SH-SY5Y (cell line): Measurements from ENCODE around the gene EFNB1.

Experiments
- GATA2 ChIP-seq: IDR thresholded peaks from 2 replicates; pipeline ENCODE4 v1.6.1; 2011; ENCODE audit warnings: mild to moderate bottlenecking, low read depth, low read length
- GATA3 ChIP-seq: IDR thresholded peaks from 2 replicates; pipeline ENCODE4 v1.6.1; 2011; ENCODE audit warnings: low read depth, mild to moderate bottlenecking, low read length, moderate library complexity

Gene EFNB1

DNA sequence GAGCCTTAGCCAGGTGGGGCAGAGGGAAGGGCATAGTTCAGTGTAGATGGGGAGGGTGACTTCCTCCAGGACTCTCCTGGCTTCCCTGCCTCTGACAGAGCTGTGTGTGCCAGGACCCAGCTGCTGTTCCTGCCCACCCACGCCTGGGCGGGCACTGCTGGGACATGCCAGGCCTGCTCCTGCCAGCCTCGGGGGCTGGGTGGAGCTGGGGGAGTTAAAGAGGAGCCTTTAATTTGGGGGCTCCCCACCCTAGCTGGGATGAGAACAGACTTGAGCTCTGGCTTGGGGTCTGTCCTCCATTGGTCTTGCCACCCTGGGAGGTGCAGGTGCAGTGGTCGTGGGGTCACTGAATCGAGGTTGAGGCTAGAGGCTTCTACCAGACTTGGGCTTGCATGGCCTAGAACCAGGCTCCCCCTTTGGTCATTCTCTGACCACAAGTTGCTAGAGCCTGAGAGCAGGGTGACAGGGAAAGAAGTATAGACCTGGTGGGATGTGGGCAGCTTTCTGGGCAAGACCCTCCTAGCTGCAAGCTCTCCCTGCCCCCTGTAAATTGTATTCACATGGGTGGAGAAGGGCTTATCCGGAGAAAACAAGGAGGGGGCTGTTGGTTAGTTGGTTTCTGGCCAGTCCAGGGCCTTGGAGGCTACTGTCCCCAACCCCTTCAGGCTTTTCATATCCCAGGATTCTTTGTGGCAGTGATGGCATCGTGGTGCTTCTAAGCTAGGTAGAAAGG, 5.7 kb downstream of the EFNB1 start:
- no peak for TF ChIP-seq GATA3
- TF ChIP-seq GATA2 = no peak

DNA sequence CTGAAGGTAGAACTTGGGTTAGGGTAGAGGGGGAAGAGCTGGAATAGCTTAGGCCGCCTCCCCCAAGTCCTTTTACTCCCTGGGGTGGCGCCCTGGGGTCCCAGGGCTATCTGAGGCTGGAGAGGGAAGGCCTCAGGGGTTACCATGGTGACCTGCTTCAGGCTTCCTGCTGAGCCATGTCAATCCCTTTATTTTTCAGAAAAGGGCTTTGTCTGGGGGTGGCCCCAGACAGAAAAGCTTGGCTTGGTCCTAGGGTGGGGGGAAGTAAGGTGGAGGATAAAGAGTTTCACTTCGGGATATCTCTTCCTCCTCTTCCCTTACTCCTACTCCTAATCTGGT, 6.3 kb downstream of the EFNB1 start:
- no peak for TF ChIP-seq GATA3
- TF ChIP-seq GATA2 = no peak

DNA sequence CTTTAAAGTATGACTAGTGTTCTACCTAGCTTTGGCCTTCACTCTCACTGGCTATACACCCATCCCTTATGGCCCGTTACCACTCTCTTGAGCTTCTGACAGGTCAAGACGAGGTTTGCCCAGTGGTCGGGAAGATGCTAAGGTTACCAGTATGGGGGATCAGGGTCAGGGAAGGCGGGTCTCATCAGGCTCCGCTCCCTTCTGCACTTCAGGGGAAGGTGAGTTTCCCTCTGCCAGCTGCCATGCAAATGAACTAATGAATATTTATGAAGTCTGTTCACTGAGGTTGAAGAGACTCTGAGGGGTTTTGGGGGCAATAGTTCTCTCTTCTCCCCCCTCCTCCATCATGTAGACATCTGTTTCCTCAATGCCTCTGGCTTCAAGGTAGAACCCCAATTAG, 6.6 kb downstream of the EFNB1 start:
- TF ChIP-seq GATA2 (no peak), GATA3 (no peak)

DNA sequence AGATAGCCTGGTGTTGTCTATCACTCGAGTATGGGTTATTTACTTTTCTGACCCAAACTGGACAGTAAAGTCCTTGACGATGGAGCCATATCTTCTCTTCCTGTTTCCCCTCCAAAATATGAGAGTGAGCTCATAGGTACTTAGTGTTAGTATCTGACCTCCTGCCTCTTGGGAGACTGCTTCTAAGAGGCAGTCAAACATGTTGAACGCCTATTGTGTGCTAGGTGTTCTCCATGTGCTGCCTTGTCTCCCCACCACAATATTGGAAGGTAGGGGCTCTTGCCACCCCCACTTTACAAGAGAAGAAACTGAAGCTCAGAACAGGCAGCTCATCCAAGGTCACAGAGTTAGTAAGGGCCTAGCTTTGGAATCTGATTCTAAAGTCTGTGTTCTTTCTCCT, 8.3 kb downstream of the EFNB1 start:
- TF ChIP-seq GATA3 (no peak), GATA2 (no peak)

DNA sequence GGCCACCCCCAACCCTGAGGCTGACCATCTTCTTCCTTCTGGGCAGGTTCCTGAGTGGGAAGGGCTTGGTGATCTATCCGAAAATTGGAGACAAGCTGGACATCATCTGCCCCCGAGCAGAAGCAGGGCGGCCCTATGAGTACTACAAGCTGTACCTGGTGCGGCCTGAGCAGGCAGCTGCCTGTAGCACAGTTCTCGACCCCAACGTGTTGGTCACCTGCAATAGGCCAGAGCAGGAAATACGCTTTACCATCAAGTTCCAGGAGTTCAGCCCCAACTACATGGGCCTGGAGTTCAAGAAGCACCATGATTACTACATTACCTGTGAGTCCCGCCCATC, 9.7 kb downstream of the EFNB1 start:
- TF ChIP-seq GATA3 = no peak

DNA sequence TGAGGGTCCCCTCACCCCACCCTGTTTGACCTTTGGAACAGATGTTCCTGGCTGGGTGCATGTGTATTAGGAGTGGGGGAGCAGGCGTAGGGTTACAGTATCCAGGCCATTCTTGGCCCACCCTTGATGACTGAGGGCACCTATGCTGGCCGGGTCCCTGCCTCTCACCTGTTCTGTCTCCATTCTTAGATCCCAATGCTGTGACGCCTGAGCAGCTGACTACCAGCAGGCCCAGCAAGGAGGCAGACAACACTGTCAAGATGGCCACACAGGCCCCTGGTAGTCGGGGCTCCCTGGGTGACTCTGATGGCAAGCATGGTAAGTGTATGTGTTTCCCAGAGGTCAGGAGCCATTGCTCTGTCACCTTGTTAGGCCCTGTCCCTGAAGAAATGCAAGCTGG, 10.9 kb downstream of the EFNB1 start:
- TF ChIP-seq GATA3 (no peak), GATA2 (no peak)

DNA sequence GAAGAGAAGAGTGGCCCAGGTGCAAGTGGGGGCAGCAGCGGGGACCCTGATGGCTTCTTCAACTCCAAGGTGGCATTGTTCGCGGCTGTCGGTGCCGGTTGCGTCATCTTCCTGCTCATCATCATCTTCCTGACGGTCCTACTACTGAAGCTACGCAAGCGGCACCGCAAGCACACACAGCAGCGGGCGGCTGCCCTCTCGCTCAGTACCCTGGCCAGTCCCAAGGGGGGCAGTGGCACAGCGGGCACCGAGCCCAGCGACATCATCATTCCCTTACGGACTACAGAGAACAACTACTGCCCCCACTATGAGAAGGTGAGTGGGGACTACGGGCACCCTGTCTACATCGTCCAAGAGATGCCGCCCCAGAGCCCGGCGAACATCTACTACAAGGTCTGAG, 11.4 kb downstream of the EFNB1 start:
- TF ChIP-seq GATA2 (no peak), GATA3 (no peak)

DNA sequence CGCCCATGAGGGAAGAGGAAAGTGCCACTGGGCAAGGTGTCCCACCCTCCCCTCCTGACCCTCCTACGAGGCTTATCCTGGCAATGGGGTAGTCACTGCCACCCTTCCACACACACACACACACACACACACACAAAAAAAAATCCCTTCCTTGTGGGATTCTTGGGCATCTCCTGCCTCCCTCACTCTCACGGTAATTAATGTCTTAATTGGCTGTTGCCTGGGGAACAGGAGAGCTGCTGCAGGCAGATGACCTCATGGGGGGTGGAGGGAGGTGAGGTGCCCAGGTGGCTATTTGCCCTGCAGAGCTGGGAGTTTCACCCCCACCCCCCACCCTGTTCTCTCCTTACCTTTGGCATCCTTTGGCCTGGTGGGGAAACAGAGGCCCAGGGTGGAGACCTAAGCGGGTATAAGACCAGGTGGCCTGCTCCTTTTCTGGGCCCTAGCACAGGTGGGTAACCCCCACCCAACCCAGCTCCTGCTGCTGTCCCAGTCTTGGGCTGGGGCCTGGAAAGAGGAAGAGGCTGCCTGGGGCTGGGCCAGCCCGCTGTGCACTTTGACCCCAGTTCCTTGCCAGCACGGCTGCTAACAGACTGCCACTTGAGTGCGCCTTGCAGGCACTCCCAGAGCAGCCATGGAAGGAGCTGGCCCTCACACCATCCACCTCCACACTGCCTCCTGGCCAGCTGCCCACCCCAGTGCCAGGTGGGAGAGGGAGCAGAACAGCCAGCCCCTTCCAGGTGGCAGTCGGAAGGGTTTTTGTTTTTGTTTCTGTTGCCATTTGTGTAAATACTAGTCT, 12.6 kb downstream of the EFNB1 start:
- TF ChIP-seq GATA2 (no peak), GATA3 (no peak)

DNA sequence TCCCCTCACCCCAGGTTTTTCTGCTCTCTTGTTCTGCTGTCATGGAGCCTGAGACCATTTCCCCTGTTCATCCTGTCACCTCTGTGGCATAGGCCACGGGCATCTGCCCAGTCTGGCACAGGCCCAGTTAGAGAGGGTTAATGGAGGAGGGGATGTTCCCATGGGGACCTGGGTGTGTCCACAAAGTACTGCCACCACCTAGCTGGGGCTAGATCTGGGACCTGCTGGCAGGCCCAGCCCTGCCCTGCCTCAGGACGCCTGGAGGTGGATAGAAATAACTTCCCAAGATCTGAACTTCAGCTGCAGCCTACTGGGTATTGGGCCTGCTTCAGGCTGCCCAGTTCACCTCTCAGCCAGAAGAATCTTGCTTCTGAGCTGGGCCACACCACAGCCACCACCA, 13.5 kb downstream of the EFNB1 start:
- TF ChIP-seq GATA2 (no peak), GATA3 (no peak)

DNA sequence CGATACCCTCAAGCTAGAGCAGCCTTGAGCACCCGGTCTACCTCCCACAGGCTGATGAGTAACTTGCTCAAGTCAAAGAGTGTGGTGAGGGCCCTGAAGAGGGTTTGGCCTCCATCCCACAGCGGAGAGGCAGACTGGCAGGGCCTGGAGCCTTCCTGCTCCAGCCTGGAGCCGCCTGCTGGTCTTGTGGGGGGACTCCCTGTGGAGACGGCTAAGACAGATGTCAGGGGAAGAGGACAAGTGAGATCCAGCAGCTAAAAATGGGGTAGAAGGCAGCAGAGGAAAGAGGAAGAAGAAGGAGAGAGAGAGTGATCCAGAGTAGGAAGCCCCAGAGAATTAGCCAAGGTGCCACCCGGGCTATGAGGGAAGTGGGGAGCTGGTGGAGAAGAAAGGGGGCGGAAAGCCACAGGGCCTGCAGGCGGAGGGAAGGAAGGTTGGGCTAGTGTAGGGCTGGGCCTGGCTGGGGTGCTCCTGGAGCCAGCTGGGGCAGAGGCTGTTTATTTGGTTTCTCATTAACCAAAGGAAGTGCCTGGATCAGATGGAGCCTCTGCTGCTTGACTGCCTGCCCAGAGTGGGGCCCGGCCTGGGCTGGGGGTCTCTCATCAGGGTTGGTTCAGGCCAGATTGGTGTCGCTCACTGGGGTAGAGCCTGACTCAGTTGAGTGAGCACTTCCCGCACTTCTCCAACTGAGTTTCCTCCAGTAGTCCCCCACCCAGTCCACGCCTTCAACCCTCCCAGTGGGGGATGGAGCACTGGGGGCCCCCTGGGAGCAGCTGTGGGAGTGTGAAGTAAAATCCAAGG, 14.2 kb downstream of the EFNB1 start:
- TF ChIP-seq GATA3 (no peak), GATA2 (no peak)

DNA sequence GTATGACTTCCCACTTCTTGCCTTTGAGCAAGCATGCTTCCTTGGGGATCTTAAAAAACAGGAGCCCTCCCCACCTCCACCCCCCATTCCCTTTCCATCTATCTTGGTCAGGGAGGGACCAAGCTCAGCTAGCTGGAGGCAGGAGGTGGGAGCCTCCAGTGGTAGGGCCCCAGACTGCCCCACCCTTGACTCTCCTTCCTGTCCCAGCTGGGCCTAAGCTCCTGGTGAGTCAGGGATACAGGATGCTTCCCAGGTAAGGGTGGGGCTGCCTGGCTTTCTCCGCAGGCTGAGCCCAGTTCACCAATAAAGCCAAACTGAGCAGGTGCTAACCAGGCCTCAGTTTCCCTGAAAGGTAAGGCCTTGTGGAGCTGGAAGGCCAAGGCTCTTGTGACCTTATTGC, 15.2 kb downstream of the EFNB1 start:
- no peak for TF ChIP-seq GATA2
- TF ChIP-seq GATA3 = no peak

DNA sequence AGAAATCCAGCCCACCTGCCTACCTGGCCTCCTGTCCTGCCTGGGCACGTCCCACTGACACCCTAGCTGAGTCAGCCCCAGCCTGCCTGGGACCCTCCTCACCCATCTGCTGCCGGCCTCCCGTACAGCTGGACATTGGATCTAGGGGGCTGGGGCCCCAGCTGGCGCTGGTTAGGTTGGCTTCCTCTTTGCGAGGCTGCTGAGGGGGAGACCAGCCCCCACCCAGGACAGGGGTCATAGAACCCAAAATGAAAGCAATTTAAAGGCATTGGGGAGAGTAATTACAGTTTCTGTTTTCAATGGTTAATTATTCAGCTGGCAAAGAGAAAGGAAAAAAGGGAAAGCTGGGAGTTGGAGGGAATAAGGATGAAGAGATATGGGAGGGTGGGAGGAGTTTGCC, 15.8 kb downstream of the EFNB1 start:
- TF ChIP-seq GATA3 (no peak), GATA2 (no peak)

DNA sequence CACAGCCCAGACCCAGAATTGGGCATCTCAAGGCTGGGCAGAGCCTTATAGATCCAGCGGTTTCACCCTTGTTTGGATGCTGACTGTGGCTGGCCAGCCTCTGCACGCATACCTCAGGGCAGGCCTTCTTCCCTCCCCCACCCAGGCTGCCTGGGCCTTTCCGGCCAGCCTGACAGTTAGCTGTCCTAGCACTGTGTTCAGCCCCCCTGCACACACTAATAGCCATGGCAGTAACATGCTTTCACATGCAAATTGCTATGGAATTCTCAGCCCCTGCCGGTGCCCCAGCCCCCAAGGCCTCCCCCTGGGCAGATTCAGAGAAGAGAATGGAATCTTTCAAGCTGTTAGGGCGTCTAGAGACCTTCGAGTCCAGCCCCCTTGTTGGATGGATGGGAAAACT, 17.7 kb downstream of the EFNB1 start:
- no peak for TF ChIP-seq GATA2
- TF ChIP-seq GATA3 = no peak

DNA sequence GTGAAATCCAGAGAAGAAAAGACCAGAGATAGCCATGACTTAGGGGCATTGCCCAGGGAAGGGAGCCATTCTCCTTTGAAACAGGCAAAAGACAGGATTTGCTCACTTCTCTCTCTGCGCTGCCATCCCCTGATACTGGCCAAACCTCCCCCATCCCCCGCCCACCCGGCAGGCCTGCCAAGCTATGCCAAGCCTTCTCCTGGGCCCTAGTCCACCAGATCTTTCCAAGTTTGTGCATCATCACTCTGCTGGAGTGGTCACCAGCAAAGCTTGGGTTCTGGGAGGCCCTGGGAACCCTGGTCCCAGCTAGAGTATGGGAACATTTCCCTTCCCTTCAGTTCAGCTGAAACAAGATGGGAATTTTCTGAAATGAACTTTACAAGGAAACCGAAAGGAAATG, 18.4 kb downstream of the EFNB1 start:
- TF ChIP-seq GATA3 = no peak
- TF ChIP-seq GATA2 = no peak

DNA sequence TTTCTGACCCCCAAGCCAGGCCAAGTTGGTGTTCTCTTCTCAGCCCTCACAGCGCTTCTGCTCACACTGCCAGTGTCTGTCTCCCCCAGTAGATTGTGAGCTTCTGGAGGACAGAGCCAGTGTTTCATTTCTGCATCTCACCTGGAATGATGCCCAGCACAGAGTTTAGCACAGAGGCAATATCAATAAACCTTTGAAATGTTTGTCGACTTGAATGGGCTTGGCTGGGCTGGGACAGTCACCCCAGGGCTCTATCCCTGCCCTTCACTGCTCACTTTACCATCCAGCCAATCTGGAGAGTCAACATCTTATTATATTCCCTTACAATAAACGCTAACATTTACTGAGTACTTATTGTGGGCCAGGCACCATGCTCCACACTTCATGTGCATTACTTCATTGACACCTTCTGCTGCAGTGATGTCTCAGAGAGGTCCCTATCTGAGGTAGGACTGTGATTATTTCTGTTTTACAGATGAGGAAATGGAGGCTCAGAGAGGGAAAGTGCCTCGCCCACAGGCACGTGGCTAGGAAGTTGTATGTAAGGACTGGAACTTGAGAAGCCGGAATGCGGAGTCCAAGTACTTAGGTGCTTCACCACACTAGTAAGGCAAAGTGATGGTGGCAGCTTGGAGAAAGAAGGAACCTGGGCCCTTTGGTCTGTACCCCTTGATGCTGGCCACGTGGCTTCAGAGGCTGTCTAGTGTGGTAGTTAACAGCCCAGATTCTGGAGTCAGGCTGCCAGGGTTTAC, 19.5 kb downstream of the EFNB1 start:
- TF ChIP-seq GATA2 (no peak), GATA3 (no peak)
